ENCODE measurements around the gene CRELD2. TPM values are rescaled to one million over a fixed set of nuclear protein-coding genes. Genes with fewer than 3 reads are reported as not detected.

Gene CRELD2
- total RNA-seq, 1 experiment from 2014 or later: 48.3 TPM

DNA sequence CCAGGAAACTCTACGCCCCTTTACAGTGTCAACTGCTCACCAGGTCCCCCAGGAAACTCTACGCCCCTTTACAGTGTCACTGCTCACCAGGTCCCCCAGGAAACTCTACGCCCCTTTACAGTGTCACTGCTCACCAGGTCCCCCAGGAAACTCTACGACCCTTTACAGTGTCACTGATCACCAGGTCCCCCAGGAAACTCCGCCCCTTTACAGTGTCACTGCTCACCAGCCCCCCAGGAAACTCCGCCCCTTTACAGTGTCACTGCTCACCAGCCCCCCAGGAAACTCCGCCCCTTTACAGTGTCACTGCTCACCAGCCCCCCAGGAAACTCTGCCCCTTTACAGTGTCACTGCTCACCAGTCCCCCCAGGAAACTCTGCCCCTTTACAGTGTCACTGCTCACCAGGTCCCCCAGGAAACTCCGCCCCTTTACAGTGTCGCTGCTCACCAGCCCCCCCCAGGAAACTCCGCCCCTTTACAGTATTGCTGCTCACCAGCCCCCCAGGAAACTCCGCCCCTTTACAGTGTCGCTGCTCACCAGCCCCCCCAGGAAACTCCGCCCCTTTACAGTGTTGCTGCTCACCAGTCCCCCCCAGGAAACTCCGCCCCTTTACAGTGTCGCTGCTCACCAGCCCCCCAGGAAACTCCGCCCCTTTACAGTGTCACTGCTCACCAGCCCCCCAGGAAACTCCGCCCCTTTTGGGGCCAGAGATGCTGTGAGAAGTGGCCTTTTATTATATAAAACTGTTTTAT, 26.8 kb downstream of the CRELD2 start:
- peak; percentile 57 for DNase-seq (ENCODE audit: low spot score)

DNA sequence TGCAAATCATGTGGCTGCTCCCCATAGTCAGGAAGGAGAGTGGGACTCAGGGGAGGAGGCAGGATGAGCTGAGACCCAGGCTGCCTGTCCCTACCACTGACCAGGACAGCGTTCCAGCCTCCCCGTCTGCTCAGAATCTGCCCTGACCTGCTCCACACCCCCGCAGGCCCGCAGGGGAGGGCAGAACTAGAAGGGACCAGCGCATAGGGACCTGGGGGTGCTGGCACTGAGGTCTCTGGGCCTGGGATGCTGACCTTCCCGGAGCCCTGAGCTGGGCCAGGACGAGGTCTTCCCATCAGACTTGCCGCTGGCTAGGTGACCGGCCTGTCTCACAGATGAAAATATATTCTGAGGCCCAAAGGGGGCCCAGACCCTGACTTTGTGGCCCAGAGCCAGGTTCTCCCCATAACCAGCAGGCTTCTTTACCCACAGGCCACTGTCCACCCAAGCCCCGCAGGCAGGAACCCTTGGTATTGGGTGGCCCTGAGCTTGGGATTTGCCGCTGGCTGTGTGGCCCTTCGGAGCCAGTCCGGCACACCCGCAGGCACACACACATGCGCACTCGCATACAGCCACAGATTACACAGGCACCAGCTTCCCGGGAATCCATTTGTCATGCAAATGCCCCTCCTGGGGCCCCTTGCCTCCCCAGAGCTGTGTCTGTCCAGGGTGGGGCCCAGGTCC, 28.3 kb downstream of the CRELD2 start:
- DNase-seq (ENCODE audit: low spot score): no peak

DNA sequence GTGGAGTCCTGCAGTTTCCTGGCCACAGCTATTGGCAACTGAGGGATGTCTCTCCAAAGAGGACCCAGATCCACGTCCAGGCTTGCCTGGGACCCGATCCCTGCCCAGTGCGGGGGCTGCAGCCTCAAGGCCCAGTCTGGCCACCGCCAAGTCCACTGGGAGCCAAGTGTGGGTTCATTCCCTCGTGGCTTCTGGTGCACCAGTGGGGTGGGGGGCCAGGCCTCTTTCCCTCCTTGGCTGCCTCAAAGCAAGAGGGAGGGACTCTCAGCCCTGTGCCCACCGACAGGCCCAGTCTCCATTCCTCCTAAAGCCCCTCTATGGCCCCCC, 28.8 kb downstream of the CRELD2 start:
- no peak for DNase-seq (ENCODE audit: low spot score)

DNA sequence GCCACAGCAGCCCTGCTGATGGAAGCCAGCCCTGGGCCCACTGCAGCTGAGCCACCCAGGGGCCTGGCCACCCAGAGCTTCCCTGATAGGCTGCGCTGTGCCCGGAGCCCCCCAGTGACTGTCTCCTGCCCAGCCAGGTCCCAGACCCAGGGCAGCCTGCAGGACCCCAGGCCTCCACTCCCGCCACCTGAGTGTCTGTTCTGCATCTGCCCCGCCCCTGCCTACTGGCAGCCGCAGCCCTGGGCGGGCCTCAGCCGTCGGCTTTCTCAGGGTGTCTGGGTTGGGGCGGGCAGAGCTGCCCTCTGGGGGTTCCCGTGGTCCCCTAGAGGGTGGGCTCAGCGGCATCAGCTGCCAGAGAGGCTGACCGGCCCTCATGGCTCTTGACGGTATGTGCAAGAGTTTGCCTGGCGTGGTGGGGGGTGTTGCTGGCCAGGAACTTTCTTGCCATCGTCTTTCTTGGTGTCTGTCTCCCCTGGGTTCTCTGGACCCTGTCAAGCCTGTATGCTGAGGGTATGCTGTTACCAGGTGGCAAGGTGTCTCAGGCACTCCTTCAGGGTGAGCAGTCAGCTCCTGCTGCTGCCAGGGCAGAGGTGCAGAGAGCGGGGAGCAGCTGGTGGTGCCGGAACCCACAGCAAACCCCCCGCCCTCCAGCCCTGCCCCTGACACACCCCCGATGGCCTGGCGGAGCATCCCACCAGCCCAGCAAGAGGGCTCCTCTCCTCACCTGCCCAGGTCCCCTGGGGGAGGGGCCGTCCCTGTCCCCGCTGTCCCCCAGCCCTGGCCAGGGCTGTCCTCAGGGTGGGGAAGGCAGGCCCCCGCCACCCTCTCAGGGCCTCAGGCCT, 29.9 kb downstream of the CRELD2 start:
- DNase-seq (ENCODE audit: low spot score): no peak

DNA sequence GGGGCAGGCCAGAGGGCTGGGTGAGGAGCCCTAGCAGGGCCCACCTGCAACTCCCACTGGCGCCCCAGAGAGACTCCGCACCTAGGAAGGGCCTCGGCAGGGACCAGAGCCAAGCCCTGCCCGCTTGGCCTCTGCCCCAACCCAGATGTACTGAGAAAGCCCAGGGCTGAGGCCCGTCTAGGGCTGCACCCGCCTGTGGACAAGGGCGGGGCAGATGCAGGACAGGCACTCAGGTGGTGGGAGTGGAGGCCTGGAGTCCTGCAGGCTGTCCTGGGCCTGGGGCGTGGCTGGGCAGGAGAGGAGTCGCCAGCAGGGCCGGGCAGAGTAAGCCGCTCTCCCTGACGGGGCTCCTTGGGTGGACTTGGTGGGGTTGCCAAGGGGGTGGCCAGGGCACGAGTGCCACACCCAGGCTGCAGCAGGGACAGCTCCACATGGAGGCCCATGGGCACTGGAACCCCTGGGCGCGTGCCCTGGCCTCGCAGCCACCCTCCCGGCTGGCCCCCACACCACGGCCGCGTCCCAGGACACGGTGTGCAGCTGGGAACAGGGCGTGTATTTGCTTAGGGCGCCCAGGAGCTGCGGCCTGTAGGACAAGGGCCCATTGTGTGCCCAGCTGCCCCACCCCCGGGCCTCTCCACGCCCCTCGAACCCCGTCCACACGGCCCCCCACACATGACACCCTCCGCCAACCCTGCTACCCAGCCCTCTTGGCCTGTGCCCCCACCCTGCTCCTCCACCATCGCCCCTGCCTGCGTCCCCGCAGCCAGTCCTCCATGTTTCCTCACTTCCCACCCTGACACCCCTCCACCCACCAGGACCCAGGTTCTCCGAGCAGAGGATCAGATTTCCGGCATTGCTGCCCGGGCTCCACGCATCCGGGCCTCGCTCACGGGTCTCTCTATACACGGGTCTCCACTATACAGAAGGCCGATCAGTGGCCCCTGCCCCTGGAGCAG, 30.8 kb downstream of the CRELD2 start:
- DNase-seq (ENCODE audit: low spot score): peak; percentile 50

DNA sequence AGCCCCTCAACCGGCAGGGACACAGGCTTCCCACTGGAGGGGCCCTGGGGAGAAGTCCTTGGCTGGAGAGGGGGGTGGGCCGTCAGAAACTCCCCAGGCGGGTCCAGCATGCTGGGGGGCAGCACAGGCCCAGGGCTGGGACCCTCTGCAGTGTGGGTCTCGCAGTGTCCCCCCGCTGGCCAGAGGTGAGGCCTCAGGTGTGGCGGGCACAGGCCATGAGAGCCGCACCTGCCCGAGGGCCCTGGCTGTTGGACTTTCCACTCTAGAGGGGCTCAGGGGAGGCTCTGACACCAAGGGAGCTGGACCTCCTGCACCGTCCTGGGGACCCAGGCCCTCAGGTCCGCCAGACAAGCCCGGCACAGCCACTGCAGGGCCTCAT, 31.5 kb downstream of the CRELD2 start:
- no peak for DNase-seq (ENCODE audit: low spot score)

DNA sequence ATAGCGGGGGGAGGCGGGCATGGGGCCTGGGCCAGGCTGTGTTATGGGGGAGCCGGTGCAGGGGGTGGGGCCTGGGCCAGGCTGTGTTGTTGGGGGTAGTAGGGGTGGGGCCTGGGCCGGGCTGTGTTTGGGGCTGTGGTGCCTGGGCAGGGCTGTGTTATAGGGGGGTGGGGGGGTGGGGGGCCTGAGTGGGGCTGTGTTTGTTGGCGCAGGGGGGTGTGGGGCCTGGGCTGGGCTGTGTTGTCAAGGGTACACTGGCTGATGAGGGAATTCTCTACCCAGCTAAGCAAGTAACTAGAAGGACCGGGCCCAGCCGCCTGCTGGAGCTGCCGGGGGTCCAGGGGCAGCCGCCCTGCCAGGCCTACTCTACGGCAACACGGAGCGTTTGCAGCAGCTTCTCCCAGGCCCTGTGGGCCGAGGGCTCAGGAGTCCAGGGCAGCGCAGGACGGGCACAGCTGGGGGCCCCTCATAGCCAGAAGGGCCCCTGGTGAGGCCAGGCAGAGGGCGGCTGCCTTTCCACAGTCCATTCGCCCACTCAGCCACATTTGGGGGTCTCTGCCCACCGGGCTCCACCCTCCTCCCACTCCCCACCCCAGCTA, 32.1 kb downstream of the CRELD2 start:
- no peak for DNase-seq (ENCODE audit: low spot score)

DNA sequence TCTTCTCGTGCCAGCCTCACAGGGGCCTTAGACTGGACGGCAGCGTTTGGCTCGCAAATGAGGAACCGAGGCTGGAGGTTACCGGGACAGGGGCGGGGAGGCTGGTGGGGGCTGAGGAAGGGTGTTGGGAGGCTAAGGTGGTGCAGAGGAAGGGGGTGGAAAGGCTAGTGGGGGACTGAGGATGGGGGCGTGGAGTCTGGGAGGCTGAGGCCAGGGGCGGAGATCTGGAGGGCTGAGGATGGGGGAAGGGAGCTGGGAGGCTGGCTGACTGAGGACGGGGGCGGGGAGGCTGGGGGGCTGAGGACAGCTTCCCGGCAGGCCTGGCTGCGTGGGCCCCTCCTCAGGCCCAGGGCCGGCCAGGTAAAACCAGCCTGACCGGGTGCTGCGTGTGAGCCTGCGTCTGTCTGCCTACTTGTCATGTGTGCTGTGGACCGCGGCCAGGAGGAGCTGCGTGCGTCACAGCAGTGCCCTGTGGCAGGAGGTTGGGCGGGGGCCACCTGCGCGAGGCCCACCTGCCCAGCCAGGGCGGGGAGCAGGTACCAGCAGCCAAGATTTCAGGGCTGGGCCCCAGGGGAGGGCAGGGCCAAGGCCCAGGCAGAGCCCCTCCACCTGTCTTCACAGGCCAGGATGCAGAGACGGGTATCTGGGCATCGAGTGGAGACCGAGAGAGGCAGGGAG, 32.7 kb downstream of the CRELD2 start:
- no peak for DNase-seq (ENCODE audit: low spot score)

DNA sequence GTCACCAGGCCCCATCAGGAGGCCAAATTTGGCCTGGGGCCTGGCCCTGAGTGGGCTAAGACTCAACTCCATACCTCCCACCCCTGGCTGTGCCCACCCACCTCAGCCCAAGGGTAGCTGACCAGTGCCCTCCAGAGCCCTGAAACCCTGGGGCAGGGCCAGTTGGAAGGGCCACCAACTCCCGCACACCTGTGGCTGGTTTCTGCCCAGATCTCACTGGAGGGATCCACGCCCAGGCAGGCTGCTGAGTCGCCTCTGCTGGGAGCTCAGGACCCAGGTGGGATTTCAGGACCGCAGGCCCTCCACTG, 33.2 kb downstream of the CRELD2 start:
- no peak for DNase-seq (ENCODE audit: low spot score)

DNA sequence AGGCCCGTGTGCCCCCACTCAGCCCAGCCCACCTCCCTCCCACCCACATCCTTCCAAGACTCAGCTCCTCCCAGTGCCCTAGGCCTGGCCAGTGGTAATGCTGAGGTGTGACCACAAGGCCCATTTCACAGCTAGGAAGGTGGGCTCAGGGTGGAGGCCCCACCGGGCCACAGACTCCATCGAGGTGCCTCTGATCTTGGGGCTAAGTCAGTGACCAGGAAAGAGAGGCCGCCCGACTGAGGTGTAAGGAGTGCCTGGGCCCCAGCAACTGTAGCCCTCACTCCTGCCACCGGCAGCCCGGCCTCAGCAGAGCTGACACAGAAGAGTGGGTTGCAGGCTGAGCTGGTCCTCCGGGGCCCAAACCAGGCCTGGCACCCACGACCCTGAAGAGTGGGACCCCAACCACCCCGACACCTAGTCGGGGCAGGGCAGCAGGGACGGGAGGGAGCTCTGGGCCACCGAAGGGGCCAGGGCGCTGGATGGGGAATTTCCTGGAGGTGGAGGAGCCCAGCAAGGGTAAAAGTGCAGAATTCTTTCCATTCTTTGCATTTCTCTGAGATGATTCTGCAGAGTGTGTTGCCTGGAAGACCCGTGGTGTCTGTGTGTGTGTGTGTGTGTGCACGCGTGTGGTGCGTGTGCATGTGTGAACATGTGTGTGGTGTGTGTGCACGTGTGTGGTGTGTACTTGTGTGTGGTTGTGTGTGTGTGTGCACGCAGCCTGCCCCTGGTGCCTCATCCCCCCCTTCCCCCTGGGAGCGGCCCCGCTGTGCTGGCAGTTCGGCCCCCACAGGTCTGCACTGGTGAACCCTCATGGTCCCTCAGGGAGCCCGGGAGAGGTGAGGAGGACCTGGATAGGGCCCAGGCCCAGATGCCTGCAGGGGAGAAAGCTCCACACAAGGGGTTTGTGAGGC, 33.8 kb downstream of the CRELD2 start:
- peak; percentile 61 for DNase-seq (ENCODE audit: low spot score)

DNA sequence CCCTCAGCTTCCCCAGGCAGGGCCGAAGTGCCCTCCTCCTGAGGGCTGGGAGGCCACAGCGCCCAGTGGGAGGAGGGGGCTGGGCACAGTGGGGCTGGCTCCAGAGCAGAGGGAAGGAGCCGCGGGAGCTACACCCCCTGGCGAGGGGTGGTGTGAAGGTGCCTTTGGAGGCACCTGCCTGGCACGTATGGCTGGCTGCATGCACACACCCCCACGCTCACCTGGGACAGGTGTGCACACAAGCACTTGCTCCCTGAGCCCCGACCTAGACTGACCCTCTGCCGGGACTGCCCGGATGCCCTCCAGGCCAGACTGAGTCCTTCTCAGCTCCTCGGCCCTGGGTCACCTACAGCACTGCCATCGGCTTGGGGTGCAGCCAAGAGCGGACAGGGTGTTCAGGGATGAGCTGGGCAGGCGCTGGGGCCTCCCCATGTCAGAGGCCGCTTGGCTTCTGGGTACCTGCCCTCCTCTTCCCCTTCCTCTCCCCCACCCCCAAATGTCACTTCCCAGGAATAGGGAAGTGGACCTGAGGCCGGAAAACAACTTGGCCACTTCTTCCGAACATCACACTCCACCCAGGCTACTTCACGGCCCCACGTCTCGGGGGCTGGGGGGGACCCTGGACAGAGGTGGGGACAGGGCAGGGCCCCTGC, 34.7 kb downstream of the CRELD2 start:
- DNase-seq (ENCODE audit: low spot score): no peak

DNA sequence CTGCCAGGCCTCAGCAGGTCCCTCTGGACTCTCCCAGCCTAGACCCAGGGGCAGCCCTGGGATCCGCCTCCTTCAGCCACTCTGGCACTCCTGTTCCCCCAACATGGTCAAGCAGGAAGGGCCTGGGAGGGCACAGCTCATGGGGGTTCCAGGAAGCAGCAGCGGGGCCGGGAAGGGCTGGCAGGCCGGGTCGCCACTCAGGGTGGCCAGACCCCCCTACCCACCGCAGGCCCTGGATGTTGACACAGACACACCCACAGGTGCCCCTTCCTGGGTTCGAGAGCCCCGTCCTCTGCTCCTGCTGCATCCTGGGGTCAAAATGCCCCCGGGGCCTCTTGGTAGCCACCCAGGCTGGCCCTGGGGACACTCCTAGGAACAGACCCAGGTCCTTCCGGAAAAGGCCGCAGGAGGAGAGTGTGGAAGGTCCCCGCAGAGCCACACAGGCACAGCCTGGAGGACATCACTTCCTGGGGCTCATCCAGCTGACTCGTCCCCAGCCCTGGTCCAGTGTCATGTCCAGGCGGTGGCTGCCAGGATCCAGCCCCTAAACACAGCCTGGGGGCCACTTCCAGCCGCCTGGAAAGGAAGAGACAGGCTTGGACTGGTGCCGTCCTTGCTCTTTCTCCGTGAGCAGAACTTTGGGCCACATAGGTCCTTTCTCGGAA, 35.4 kb downstream of the CRELD2 start:
- no peak for DNase-seq (ENCODE audit: low spot score)

DNA sequence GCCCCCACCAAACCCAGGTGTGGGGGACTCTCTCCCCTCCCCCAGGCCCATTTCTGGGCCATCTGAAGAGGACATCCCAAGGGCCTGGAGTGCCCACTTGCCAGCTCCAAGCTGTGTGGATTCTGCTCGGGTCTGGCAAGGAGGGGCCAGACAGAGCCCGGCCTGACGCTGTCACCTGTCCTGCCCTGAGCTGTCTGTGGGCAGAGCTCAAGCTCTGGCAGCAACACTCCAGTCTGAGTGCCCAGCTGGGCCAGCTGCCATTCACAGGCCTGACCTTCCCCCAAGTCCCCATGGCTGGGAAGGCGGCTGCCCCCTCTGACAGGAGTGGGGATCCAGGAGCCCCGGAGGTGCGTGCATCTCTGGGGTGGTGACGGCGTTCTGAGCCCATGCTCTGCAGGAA, 35.9 kb downstream of the CRELD2 start:
- DNase-seq (ENCODE audit: low spot score): no peak

DNA sequence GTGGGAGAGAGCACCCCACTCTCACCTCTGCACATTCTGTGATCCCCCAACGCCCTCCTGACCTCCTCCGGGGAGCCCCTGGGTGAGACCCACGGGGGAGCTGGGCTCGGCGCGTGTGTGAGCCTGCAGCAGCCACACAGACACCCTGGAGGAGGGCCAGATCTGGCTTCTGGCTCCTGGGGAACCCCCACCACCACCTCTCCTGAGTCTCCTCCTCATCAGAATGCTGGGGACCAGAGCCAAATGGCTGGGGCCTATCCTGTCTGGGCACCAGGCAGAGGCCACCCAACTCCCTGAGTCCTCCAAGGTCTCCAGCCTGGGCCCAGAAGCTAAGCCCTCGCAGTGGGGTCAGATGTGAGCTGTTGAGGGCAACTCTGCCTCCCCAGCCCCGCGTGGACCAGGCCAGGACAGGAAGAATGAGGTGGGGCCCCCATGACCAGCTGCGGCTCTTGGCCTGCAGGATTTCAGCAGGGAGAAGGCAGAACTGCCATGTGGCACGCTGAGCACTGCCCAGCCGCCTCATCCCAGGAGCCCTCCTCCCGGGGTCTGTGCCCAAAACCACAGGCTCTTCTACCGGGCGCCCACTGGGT, 36.7 kb downstream of the CRELD2 start:
- no peak for DNase-seq (ENCODE audit: low spot score)

DNA sequence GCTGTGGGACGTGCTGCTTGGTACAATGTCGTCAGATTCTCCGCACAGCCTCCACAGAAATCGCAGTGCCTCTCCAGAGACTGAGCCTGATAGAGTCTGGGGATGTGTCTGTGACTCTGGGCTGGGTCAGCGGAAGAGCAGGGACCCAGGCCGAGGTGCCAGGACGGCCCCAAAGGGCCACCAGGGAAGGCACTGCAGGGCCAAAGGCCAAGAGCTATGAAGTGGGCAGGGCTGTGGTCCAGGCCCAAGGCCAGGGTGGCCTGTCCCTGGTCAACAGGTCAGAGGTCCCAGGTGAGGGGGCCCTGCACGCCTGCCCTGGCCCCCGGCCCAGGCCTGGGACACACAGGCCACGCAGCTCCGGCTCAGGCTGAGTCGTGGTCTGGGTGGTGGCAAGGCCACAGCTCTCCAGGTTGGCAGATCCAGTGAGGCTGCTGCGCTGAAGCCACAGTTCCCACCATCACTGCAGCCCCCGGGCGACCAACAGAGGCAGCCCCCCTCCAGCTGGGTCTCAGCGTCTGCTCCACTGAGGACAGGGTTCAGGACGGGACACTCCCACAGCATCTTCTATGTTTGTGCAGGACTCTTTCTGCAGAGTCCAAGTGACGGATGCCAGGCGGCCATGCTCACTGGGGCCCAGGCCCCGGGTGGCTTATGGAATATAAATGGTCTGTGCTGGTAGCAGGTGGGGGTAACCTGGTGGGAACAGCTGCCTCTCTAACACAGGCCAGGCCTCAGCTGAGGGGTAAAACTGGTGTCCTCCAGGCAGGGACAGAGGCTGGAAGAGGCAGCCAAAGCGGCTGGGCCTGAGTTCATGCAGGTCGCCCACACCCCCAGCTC, 37.4 kb downstream of the CRELD2 start:
- DNase-seq (ENCODE audit: low spot score): no peak

DNA sequence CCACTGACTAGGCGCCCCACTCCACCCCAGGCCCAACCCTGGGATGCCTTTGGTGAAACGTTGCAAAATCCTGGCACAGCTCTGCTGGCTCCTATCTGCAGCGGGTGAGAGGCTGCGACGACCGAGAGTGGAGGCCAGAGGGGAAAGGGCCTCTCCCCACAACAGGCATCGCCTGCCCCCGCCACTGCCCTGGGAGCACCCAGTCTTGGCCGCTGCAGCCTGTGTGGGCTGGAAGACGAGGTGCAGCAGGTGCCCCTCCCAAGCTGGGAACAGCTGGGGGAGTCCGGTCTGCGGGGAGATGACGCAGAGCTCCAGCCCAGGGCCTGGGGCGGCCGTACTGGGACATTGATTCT, 38.0 kb downstream of the CRELD2 start:
- no peak for DNase-seq (ENCODE audit: low spot score)
